Stimulated activated CD4-positive, alpha-beta T cell treated with anti-CD3 and anti-CD28 coated beads, Interleukin-1b, Interleukin-23, amount 100 ng/mL, for 4 hours (primary cell): Measurements from ENCODE around the gene ZNF581.

ENCODE experiments used
- DNase-seq, 2 donors: peaks; one replicate each; pipeline ENCODE4 v3.0.0-alpha.2; 2020; ENCODE audit warnings: low read depth in 2 of 2

Gene ZNF581

DNA sequence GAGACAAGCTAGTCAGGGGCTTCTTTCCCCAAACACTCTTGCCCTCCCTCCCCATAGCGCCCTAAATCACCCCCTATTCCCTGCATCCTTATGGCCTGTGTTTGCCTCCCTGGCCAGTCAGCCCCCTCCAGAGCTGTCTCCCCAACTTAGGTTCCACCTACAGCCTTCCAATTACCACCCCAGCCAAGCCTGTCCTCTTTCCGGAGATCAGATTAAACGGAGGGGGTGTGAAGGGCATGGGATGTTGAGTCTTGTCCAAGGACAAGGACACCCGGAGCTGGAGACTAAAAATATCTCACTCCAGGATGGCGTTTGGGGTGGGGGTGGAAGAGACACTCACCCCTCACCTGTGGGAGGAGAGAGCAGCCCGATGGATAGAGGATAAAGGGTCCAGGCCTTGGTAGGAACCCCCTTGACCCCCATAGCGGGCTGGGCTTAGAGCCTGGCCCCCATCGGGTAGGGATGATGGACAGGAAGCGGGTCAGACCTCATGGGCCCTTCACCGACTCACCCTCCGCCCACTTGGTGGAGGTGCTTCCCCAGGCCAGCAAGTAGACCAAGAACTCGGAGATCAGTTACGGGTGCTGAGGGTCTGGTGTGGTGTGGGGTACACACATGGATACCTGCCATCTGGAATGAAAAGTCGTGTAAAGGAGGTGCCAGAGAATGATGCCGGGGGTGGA, 32.0 kb upstream of the ZNF581 start:
- no peak for DNase-seq

DNA sequence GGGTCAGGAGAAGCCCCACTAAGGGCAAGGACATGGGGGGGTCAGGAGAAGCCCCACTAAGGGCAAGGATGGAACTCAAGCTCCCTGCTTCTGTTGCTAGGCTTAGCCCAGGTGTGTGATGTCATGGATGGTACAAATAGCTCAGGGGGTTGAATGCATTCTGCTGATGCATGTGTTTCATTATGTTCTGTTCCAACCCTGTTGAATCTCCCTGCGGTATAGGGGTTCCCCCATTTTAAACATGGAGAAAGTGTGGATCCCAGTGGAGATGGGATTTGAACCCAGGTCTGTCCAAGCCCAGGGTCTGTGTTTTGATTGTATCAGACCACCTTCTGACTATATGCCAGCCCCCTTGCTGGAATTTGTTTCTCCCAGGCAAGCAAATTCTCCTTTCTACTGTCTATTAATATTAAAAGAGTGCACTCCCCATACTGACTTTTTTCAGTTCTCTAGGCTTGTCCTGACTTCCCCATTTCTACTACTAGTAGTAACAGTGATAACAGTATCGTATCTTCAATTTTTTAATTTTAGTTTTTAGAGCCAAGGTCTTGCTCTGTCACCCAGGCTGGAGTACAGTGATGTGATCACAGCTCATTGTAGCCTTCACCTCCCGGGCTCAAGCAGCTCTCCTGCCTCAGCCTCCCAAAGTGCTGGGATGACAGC, 31.3 kb upstream of the ZNF581 start:
- DNase-seq, result no peak

DNA sequence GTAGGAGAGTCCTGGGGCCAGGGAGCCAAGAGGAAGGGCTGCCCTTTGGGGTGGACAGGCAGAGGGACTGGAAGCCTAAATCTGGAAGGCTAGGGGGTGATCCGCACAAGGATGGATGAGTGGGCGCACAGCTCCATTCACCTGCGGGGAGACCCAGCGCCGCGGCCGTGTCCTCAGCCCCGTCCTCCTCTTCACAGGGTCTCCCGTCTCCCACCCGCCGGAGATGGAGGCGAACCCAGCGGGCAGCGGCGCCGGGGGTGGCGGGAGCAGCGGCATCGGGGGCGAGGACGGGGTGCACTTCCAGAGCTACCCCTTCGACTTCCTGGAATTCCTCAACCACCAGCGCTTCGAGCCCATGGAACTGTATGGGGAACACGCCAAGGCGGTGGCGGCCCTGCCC, 30.1 kb upstream of the ZNF581 start:
- DNase-seq, result no peak

- no peak for DNase-seq
Measured at GRCh38 chr19:55613930-55614710, 29.3 kb upstream of the ZNF581 start.

- no peak for DNase-seq
Measured at GRCh38 chr19:55614711-55615542, 28.5 kb upstream of the ZNF581 start.

DNA sequence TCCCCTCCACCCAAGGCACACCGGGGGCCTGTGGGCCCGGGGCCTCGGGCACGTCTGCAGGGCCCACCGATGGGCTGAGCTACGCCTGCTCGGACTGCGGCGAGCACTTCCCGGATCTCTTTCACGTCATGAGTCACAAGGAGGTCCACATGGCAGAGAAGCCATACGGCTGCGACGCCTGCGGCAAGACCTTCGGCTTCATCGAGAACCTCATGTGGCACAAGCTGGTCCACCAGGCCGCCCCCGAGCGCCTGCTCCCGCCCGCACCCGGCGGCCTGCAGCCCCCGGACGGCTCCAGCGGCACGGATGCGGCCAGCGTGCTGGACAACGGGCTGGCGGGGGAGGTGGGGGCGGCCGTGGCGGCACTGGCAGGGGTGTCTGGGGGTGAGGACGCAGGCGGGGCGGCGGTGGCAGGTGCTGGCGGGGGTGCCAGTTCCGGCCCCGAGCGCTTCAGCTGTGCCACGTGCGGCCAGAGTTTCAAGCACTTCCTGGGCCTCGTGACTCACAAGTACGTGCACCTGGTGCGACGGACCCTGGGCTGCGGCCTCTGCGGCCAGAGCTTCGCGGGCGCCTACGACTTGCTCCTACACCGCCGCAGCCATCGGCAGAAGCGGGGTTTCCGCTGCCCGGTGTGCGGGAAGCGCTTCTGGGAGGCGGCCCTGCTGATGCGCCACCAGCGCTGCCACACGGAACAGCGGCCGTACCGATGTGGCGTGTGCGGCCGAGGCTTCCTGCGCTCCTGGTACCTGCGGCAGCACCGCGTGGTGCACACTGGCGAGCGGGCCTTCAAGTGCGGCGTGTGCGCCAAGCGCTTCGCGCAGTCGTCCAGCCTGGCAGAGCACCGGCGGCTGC, 27.7 kb upstream of the ZNF581 start:
- no peak for DNase-seq

GRCh38 chr19:55616395-55616875, 27.0 kb upstream of the ZNF581 start:
- DNase-seq, result no peak

DNA sequence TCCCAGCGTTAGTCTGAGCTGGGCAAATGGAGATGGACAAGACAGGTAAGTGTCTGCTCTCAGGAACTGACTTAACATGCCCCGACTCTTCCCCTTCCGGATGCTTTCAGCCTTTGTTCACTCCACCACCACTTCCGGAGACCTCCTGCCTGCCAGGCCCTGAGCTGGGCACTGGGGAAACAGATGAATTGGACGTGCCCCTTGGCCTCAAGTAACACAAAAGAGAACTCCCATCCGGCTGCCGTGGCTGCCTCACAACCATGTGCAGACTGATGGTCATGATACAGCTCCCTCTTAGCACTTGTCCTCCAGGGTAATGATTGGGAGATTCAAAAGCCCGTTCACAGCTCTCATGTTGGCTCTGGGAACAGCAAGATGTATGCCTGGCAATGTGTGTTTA, 26.0 kb upstream of the ZNF581 start:
- DNase-seq, result no peak

- DNase-seq, result no peak
Measured at GRCh38 chr19:55618426-55618825, 25.0 kb upstream of the ZNF581 start.

GRCh38 chr19:55619286-55619685, 24.2 kb upstream of the ZNF581 start:
- DNase-seq, result no peak

DNA sequence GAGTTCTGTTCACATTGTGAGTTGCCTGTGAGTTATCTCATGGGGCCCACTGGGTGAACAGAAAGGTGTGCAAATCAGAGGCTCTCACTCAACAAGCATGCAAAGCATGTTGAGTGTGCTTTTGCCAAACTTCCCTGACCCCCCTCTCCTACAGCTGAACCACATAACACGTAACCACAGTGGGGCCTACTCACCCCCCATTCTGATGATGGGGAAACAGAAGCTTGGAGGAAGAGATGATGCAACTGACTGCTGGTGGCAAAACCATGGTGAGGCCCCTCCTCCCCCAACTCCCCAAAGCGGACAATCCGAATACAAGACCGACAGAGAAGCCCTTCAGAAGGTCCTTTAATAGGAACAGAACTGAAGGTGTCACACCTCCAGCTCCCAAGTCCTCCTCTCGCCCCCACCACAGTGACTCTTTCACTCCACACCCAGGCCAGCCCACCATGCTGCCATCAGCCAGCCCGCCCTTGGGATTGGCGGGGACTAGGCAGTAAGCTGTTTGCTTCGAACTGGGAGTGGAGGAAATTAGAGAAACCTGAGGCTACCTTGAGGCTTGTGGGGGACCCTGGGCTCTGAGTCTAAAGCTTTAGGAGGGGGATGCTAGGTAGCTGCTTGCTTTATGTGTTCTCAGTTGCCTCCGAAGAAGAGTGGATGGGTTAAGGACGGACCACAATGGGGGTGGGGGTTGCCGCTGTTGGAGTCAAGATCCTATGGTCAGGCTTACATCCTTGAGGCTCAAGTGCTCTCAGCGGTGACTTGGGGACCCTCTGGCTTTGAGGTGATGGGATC, 22.8 kb upstream of the ZNF581 start:
- DNase-seq, result no peak

- no peak for DNase-seq
Measured at GRCh38 chr19:55621205-55621672, 22.2 kb upstream of the ZNF581 start.

GRCh38 chr19:55621673-55622231, 21.7 kb upstream of the ZNF581 start:
- no peak for DNase-seq

- DNase-seq, result no peak
Measured at GRCh38 chr19:55622242-55622969, 21.0 kb upstream of the ZNF581 start.

GRCh38 chr19:55623130-55623529, 20.3 kb upstream of the ZNF581 start:
- DNase-seq, result no peak

- DNase-seq, result no peak
Measured at GRCh38 chr19:55623561-55623960, 19.9 kb upstream of the ZNF581 start.

DNA sequence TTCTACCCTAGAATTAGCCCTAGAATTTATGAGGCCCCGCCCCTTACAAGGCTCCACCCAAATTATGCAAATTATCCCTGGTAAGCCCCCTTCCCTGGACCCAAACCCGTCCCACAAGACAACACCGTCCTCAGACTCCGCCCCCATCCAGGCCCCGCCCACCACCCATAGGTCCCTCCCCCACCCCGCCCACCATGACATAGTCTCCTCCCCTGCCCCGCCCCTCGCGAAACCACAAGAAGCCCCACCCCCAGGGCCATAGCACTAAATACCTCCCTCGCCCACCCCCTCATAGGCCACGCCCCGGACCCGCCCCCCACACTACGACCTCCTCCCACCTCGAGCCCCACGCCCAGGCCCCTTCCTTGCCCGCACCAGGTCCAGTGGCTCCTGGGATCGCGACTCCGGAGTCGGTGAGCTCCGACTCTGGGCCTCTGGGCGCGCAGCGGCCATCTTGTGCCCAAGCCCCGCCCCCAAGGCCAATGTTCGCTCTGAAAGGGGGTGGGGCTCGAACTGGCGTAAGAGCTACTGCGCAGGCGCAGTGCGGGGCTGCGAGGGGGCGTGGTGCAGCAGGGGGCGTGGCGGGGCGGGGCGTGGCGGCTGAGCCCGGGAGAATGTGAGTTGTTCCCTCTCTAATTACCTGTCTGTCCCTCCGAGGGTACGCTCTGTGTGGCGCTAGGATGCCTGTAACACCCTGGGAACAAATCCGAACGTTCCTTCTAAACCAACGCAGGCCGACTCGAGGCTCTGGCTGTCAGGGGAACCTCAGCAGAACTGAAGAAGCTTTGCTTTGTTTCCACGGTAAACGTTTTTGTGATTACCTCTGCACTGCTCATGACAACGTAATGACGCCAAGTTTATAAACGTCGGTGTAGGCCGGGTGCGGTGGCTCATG, 19.1 kb upstream of the ZNF581 start, which contains the start of gene ZNF784:
ZNF784 (minus strand) TSS at position 458 of the 895 bp plus-strand sequence; CDS start at position 453, 5 bp downstream.
- peak; percentile 95 for DNase-seq

GRCh38 chr19:55625004-55625326, 18.5 kb upstream of the ZNF581 start:
- DNase-seq, result no peak
